Activated T-cell treated with anti-CD3 and anti-CD28 coated beads for 24 hours (primary cell): Measurements from ENCODE around the gene MATN4.

Experiments used
- DNase-seq: peaks from one replicate; pipeline ENCODE4 v3.0.0-alpha.2; 2020; ENCODE audit warnings: low read depth

Gene MATN4

GRCh38 chr20:45313943-45314342 lies 5.8 kb upstream of the MATN4 start:
- DNase-seq: no peak

DNA sequence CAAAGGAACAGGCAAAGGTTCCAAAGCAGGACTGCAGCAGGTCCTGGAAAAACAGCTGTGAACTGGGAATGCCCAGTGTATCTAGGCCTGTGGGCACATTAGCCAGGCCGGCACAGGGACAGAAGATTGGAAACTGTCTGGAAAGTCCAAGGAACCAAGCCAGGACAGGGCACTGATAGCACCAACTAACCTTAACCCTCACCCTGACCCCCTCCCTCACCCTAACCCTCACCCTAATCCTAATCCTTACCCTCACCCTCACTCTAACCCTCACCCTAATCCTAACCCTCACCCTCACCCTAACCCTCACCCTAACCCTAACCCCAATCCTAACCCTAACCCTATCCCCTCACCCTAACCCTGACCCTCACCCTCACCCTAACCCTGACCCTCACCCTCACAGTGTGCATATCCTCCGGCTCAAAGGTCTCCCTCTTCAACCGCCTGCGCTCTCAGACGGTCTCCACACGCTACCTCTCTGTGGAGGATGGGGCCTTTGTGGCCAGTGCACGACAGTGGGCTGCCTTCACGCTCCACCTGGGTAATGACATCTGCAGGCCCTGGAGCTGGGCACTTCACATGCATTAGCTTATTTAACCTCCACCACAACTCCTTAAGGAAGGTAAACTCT lies 5.1 kb upstream of the MATN4 start:
- no peak for DNase-seq

DNA sequence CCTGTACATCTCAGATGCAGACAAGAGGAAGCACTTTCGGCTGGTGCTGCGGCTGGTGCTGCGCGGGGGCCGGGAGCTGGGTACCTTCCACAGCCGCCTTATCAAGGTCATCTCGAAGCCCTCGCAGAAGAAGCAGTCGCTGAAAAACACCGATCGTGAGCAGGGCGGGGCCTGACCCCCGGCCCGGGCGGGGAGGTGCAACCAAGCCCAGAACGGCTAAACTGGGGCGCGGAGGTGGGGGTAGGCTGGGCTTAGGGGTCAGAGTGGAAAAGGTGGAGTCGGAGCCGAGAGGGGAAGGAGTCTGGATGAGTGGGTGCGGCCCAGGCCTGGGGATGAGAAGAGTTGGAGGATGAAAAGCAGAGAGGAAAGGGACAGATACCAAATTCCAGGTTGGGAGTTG lies 4.1 kb upstream of the MATN4 start:
- no peak for DNase-seq

DNA sequence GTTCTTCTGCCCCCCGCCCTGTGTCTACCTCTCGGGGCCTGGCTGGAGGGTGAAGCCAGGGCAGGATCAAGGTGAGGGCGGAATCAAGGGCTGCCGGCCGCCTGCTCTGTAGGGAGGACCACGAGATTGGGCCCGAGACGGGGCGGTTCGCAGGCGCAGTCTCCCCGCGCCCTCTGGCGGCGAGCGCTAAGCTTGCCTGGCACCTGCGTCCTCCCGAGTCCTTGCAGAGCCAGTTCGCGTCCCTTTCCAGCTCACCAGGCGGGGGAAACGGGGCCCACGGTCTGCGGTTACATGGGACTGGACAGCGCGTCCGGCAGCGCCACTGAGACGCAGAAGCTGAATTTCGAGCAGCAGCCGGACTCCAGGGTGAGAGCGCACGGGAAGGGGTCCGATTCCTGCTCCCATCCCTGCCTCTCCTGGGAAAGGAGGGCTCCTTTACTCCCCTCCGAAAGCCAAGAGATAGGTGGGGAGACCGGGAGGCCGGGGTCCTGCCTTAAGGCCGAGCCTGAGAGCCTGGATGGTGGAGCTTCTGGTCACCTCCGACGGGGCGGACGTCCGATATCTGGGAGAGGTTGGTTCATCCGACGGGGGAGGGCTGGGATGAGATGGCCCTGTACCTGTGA lies 3.6 kb upstream of the MATN4 start:
- peak; percentile 53 for DNase-seq

DNA sequence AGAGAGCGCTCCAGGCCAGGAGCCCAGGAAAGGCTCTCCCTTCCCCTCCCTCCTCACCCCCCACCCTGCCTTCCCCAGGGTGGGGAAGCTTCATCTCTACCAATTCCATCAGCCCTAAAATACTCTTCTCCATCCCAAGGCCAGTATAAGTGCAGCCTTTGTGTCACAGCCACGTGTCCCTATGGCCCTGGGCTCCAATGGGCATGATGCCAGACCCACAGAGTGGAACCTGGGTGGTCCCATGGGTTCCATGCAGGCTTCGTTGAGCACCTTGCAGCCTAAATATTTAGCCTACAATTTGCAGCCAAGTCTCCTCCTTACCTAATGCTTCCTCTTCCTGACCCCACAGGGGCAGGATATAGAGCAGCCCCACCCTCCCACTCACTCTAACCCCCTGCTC lies 976 bp upstream of the MATN4 start:
- no peak for DNase-seq

DNA sequence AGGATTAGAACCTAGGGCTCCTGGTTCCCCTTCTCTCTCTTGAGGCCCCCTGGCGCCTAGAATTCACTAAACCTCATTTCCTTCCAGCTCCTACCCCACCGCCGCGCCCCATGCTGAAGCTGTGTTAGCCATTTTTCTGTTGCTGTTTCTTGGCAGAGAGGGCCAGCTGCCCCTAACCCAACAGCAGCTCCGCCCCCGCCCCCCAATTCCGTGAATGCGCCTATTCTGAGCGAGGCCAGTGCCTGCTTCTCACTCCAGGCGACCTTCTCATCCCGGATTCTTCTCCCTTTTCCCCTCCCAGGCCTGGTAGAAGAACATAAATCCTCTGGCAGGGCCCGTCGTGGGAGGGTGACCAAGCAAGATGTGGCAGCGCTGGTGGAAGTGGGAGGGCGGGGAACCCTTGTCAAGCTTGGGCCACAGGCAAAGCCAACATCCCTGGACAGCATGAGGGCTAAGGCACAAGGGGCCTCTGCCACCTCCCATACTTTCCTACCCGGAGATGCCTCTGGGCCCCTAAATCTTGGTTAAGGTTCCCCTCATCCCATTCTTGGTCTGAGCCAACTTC lies 941 bp downstream of the MATN4 start:
- no peak for DNase-seq

DNA sequence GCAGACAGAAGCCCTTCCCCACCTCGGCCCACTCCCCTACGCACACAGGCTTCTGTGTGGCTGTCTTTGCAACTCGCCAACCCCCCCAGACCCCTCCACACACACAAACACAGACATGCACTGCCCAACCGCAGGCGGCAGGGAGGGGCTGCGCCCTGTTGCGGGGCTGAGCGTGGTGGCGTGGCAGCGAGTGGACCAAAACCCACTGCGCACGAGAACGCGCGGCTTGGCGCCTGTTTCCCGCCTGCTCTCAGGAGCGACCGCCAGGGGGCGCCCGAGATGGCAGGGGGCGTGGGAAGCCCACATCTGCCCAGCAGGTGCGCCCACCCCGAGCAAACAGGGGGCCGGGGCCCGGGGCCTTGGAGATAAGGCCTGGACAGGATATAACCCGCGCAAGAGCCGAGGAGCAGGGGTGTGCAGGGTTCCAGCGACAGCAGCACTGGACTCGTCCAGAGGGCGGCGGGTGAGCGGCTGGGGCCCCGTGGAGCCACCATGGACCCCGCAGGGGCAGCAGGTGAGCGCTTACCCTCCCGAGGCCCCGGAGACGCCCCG lies 1.6 kb downstream of the MATN4 start, which contains the start of gene RBPJL:
Gene RBPJL, plus strand, starts transcription at position 410 of the 552 bp plus-strand sequence. Its CDS starts 83 bp downstream, at position 493.
- peak; percentile 26 for DNase-seq

GRCh38 chr20:45305262-45305661 lies 2.8 kb downstream of the MATN4 start:
- DNase-seq: no peak

- no peak for DNase-seq
Observed at GRCh38 chr20:45304464-45304999, 3.6 kb downstream of the MATN4 start.

DNA sequence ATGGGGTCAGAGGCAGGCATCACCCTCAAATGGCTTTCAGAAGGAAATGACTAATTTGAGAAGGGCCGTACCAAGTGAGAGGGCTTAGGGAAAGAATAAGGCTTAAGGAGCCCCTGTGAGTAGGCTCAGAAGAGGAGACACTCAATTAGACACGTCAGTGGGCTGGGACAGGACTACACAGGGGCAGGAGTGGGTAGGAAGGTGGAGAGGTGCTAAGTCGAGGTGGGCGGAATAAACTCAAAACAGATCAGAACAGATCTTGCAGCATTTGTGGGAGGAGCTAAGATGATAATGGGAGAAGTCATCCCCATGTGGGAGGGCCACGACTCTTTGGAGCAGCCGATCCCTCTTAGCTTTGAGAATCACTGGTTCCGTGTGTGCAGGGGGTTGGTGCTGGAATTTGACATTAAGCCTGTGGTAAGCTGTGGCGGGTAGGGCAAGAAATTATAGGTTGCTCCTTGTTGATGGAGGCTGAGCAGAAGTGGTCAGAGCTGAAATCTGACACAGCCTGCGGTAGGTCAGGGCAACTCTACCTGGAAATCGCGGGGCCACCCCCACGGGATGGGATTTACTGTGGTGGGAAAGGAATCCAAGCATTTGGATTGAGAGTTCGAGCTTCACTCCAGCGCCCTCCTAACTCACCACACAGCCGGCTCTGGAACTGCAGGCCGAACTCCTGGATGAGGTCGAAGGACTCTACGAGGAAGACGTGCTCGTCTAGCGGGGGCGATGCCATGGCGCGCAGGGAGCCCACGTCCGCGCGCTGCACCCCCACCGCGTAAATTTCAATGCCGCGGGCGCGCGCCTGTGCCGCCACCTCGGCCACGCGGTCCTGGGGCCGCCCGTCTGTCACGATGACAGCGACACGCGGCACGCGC lies 4.3 kb downstream of the MATN4 start:
- DNase-seq: no peak

- DNase-seq: no peak
Observed at GRCh38 chr20:45301824-45302271, 6.3 kb downstream of the MATN4 start.

GRCh38 chr20:45300961-45301360 lies 7.1 kb downstream of the MATN4 start:
- no peak for DNase-seq

- no peak for DNase-seq
Observed at GRCh38 chr20:45299786-45300185, 8.3 kb downstream of the MATN4 start.

DNA sequence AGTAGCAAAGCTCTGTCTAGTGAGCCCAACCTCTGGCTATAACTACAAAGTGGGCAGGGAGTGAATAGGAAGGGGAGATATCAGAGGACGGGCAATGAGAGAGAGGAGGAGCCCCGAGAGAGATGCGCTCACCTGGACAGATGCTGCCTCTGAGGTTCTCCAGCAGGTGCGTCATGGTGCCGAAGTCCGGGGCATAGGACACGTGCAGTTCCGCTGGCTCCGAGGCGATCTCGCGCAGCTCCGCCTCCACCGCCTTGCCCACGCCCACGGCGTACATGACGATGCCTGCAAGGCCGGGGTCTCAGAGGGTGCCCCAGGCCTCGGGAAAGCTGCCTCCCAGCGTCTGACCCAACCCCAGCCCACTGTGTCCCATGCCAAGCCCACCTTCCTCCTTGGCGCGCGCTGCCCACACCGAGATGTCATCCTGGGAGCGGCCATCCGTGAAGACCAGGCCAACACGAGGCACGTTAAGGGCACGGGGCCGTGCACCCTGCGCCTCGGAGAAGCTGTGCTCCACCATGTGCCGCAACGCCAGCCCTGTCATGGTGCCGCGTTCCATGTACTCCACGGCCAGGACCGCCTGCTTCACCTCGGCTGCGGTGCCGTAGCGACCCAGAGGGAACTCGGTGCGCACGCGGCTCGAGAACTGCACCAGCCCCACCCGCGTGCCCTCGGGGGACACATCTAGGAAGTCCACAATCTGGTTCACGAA lies 10.2 kb downstream of the MATN4 start:
- DNase-seq: no peak

- DNase-seq: no peak
Observed at GRCh38 chr20:45294659-45295058, 13.4 kb downstream of the MATN4 start.

DNA sequence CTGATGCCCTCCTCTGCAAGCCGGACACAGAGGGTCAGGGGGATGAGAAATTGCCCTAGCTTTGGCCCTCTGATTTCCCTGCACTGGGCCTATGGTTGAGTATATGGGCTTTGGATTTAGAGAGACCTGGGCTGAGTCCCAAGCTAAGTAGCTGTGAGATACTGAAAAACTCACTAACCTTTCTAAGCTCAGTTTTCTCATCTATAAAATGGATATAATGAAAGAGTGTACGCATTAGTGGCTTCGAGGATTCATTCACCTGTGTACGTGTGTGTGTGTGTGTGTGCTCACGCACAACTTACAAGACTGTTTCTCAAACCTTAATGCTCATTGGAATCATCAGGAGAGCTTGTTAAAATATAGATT lies 14.1 kb downstream of the MATN4 start:
- no peak for DNase-seq

DNA sequence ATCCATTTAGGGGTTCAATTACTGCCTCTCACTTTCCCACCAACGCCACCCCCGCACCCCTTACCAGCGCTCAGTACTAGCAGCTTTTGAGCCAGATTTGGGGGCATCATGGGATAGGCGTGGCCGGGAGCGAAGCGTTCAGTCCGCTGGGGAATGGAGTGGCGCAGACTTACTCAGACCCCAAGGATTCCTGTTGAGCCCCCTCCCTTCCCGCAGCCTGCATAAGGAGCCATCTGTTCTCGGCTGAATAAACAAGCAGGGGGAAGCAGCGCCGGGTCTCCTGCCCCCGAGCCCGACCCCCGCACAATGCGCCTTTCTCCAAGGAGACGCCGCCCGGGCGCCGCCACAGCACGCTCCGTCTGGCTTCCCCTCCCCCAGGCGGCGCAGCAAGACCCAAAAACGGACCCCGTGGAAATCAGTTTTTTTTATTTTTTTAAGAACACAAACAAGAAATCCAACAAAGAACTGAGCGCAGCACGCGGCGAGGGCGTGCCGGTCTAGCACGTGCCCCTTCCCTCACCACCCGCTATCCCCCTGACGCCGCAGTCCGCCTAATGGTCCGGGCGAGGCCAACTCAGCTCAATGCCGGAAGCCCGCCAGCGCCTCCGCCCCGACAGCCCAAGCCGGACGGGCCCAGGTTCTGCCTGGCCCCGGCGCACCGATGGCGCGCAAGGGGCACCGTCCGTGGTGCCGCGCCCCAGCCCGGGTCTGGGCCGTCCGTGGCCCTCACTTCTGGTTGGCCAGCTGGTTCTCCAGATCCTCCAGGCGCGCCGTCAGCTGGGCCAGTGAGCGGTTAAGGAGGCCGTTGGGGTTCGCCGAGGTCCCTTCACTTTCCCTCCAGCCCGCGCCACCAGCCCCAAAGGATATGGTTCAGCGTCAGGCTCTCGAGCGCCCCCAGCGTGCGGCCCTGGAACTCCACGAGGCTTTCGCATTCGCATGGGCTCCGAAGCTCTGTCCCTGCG lies 14.8 kb downstream of the MATN4 start:
- peak; percentile 74 for DNase-seq

DNA sequence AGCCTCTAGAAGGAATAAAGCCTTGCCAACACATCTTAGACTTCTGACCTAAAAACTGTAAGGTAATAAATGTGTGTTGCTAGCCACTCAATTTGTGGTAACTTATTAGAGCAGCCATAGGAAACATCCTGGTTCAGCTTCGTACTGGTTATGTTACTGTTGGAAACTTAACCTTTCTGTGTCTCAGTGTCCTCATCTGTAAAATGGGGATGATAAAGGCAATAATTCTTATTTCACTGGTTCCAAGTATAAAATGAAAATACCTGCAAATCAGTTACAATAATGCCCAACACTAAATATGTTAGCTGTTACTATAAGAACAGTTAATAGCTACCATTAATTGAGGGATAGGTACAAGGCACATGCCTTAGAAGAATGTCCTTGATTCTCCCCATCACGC lies 15.8 kb downstream of the MATN4 start:
- DNase-seq: no peak

GRCh38 chr20:45291526-45291925 lies 16.6 kb downstream of the MATN4 start:
- DNase-seq: no peak

- DNase-seq: peak; percentile 62
Observed at GRCh38 chr20:45290677-45291355, 17.3 kb downstream of the MATN4 start.
